Stimulated activated naive CD8-positive, alpha-beta T cell treated with anti-CD3 and anti-CD28 coated beads, Interleukin-15, Interleukin-2, amounts not matched to agents 100 U/mL and 50 U/mL, for 24 hours (primary cell): ENCODE results near the gene FAM161A.

Experiments used
- ATAC-seq: fragments of 150-1000 bp; cut with Tn5 transposase; one replicate; pipeline ENCODE4 v1.10.0; 2021
- DNase-seq: peaks from one replicate; pipeline ENCODE4 v3.0.0; 2021

The FAM161A gene

GRCh38 chr2:61787941-61788563 is 65.8 kb downstream of the FAM161A start:
- ATAC-seq = no peak
- no peak for DNase-seq

GRCh38 chr2:61786876-61787275 is 67.0 kb downstream of the FAM161A start:
- no peak for ATAC-seq
- no peak for DNase-seq

- no peak for ATAC-seq
- DNase-seq = no peak
These were observed 68.3 kb downstream of the FAM161A start for GRCh38 chr2:61785583-61785982.

- ATAC-seq = no peak
- DNase-seq = no peak
These were observed 69.2 kb downstream of the FAM161A start for GRCh38 chr2:61784643-61785042.

GRCh38 chr2:61775956-61776570 is 77.8 kb downstream of the FAM161A start:
- DNase-seq (no peak), ATAC-seq (no peak)
